ENCODE measurements around the gene RSU1.

DNA sequence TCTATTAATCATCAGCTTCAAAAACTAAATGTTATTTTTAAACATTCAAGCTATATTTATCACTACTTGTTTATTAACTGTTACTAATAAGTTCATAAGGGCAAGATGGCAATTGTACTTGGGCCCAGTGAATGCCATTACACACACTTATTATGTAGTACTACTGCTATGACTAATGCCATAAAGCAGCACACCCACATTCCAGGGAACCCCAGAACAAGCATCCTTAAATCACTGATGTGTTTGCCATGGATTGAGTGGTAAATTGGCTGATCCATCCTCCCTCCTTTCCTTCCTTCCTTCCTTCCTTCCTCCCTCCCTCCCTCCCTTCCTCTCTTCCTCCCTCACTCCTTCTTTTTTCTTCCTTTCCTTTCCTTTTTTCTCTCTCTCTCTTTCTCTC lies 37.4 kb upstream of the RSU1 start:
- TF ChIP-seq, protein P1, sequence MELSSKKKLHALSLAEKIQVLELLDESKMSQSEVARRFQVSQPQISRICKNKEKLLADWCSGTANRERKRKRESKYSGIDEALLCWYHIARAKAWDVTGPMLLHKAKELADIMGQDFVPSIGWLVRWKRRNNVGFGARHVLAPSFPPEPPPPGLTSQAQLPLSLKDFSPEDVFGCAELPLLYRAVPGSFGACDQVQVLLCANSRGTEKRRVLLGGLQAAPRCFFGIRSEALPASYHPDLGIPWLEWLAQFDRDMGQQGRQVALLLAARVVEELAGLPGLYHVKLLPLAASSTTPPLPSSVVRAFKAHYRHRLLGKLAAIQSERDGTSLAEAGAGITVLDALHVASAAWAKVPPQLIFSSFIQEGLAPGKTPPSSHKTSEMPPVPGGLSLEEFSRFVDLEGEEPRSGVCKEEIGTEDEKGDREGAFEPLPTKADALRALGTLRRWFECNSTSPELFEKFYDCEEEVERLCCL (CRISPR knock-in tag; IDR thresholded peaks at IDR 0.05; ENCODE audit: borderline replicate concordance): no peak
- TF ChIP-seq ASH2L (IDR thresholded peaks at IDR 0.05; ENCODE audit: insufficient read length, low read depth, low read length) (no peak), ZNF572 (CRISPR knock-in tag; IDR thresholded peaks at IDR 0.05) (no peak), ZFAT (CRISPR knock-in tag; conservative IDR thresholded peaks at IDR 0.05) (no peak)
- TF ChIP-seq, protein P2, sequence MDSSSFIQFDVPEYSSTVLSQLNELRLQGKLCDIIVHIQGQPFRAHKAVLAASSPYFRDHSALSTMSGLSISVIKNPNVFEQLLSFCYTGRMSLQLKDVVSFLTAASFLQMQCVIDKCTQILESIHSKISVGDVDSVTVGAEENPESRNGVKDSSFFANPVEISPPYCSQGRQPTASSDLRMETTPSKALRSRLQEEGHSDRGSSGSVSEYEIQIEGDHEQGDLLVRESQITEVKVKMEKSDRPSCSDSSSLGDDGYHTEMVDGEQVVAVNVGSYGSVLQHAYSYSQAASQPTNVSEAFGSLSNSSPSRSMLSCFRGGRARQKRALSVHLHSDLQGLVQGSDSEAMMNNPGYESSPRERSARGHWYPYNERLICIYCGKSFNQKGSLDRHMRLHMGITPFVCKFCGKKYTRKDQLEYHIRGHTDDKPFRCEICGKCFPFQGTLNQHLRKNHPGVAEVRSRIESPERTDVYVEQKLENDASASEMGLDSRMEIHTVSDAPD (CRISPR knock-in tag; IDR thresholded peaks at IDR 0.05): no peak
- TF ChIP-seq, protein P3, sequence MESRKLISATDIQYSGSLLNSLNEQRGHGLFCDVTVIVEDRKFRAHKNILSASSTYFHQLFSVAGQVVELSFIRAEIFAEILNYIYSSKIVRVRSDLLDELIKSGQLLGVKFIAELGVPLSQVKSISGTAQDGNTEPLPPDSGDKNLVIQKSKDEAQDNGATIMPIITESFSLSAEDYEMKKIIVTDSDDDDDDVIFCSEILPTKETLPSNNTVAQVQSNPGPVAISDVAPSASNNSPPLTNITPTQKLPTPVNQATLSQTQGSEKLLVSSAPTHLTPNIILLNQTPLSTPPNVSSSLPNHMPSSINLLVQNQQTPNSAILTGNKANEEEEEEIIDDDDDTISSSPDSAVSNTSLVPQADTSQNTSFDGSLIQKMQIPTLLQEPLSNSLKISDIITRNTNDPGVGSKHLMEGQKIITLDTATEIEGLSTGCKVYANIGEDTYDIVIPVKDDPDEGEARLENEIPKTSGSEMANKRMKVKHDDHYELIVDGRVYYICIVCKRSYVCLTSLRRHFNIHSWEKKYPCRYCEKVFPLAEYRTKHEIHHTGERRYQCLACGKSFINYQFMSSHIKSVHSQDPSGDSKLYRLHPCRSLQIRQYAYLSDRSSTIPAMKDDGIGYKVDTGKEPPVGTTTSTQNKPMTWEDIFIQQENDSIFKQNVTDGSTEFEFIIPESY (CRISPR knock-in tag; IDR thresholded peaks at IDR 0.05): no peak
- TF ChIP-seq, protein P4, sequence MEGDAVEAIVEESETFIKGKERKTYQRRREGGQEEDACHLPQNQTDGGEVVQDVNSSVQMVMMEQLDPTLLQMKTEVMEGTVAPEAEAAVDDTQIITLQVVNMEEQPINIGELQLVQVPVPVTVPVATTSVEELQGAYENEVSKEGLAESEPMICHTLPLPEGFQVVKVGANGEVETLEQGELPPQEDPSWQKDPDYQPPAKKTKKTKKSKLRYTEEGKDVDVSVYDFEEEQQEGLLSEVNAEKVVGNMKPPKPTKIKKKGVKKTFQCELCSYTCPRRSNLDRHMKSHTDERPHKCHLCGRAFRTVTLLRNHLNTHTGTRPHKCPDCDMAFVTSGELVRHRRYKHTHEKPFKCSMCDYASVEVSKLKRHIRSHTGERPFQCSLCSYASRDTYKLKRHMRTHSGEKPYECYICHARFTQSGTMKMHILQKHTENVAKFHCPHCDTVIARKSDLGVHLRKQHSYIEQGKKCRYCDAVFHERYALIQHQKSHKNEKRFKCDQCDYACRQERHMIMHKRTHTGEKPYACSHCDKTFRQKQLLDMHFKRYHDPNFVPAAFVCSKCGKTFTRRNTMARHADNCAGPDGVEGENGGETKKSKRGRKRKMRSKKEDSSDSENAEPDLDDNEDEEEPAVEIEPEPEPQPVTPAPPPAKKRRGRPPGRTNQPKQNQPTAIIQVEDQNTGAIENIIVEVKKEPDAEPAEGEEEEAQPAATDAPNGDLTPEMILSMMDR (CRISPR knock-in tag; IDR thresholded peaks at IDR 0.05): no peak
- TF ChIP-seq, protein P5, sequence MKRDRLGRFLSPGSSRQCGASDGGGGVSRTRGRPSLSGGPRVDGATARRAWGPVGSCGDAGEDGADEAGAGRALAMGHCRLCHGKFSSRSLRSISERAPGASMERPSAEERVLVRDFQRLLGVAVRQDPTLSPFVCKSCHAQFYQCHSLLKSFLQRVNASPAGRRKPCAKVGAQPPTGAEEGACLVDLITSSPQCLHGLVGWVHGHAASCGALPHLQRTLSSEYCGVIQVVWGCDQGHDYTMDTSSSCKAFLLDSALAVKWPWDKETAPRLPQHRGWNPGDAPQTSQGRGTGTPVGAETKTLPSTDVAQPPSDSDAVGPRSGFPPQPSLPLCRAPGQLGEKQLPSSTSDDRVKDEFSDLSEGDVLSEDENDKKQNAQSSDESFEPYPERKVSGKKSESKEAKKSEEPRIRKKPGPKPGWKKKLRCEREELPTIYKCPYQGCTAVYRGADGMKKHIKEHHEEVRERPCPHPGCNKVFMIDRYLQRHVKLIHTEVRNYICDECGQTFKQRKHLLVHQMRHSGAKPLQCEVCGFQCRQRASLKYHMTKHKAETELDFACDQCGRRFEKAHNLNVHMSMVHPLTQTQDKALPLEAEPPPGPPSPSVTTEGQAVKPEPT (CRISPR knock-in tag; IDR thresholded peaks at IDR 0.05; ENCODE audit: low read depth): no peak

Data from HepG2 (cell line).